ENCODE results near the gene MACROD2. TPM values are rescaled to one million over a fixed set of nuclear protein-coding genes. Genes with fewer than 3 reads are reported as not detected.

Gene MACROD2
- total RNA-seq, 2 donors from 2014 or later = 8.0 to 19.4 TPM

GRCh38 chr20:16017656-16018055 lies 2022.3 kb downstream of the MACROD2 start:
- H3K27ac ChIP-seq = no peak overlapping the region
- H3K9me3 ChIP-seq = no peaks in the 10 kb centered on the region
- intact Hi-C loops (cut with DNase I) = no loop called here
- H3K4me1 ChIP-seq (replicated peaks) = no peaks in the 10 kb centered on the region
- no peaks in the 10 kb centered on the region for H3K27me3 ChIP-seq (replicated peaks; ENCODE audit: insufficient read depth)
- WGBS = 76% methylated on average over 1 of the region's 1 CpG
- H3K4me3 ChIP-seq = no peak overlapping the region
- TF ChIP-seq POLR2AphosphoS5 (IDR thresholded peaks at IDR 0.05) (no peak), POLR2A (IDR thresholded peaks at IDR 0.05) (no peak), CTCF (IDR thresholded peaks at IDR 0.05) (no peak)
- no peaks in the 10 kb centered on the region for H3K36me3 ChIP-seq
- no peak for DNase-seq (ENCODE audit: low spot score)

- Histone ChIP-seq H3K36me3 (no peaks in the 10 kb centered on the region), H3K27ac (no peak overlapping the region), H3K4me1 (replicated peaks) (no peaks in the 10 kb centered on the region), H3K27me3 (replicated peaks; ENCODE audit: insufficient read depth) (no peaks in the 10 kb centered on the region), H3K4me3 (no peak overlapping the region), H3K9me3 (no peaks in the 10 kb centered on the region)
- TF ChIP-seq CTCF (IDR thresholded peaks at IDR 0.05) = no peak
- TF ChIP-seq POLR2AphosphoS5 (IDR thresholded peaks at IDR 0.05) = no peak
- no peak for TF ChIP-seq POLR2A (IDR thresholded peaks at IDR 0.05)
- intact Hi-C loops (cut with DNase I) = no loop called here
- no peak for DNase-seq (ENCODE audit: low spot score)
These were observed 2023.6 kb downstream of the MACROD2 start for GRCh38 chr20:16018881-16019280.

GRCh38 chr20:16020971-16021370 lies 2025.7 kb downstream of the MACROD2 start:
- Histone ChIP-seq H3K9me3 (no peaks in the 10 kb centered on the region), H3K4me3 (no peak overlapping the region), H3K27me3 (replicated peaks; ENCODE audit: insufficient read depth) (no peaks in the 10 kb centered on the region), H3K27ac (no peak overlapping the region), H3K4me1 (replicated peaks) (no peaks in the 10 kb centered on the region), H3K36me3 (no peaks in the 10 kb centered on the region)
- intact Hi-C loops (cut with DNase I) = no loop called here
- DNase-seq (ENCODE audit: low spot score) = no peak
- 64% methylated on average over 3 of the region's 3 CpGs for WGBS
- TF ChIP-seq POLR2AphosphoS5 (IDR thresholded peaks at IDR 0.05) (no peak), POLR2A (IDR thresholded peaks at IDR 0.05) (no peak), CTCF (IDR thresholded peaks at IDR 0.05) (no peak)

GRCh38 chr20:16025084-16025483 lies 2029.8 kb downstream of the MACROD2 start:
- no peak for TF ChIP-seq POLR2AphosphoS5 (IDR thresholded peaks at IDR 0.05)
- TF ChIP-seq CTCF (IDR thresholded peaks at IDR 0.05) = no peak
- no peak for TF ChIP-seq POLR2A (IDR thresholded peaks at IDR 0.05)
- WGBS = 68% methylated on average over 1 of the region's 1 CpG

GRCh38 chr20:16027686-16028085 lies 2032.4 kb downstream of the MACROD2 start:
- intact Hi-C loops (cut with DNase I) = no loop called here

More at GRCh38 chr20:16025084-16025483, 2029.8 kb downstream of the MACROD2 start:
- Histone ChIP-seq H3K36me3 (no peaks in the 10 kb centered on the region), H3K4me1 (replicated peaks) (no peaks in the 10 kb centered on the region), H3K27me3 (replicated peaks; ENCODE audit: insufficient read depth) (no peaks in the 10 kb centered on the region), H3K27ac (no peak overlapping the region), H3K4me3 (no peak overlapping the region), H3K9me3 (no peaks in the 10 kb centered on the region)
- no peak for DNase-seq (ENCODE audit: low spot score)
- intact Hi-C loops (cut with DNase I) = no loop called here

More at GRCh38 chr20:16027686-16028085, 2032.4 kb downstream of the MACROD2 start:
- no peaks in the 10 kb centered on the region for H3K9me3 ChIP-seq
- DNase-seq (ENCODE audit: low spot score) = no peak
- no peak overlapping the region for H3K4me3 ChIP-seq
- TF ChIP-seq POLR2AphosphoS5 (IDR thresholded peaks at IDR 0.05) = no peak
- no peak for TF ChIP-seq CTCF (IDR thresholded peaks at IDR 0.05)
- TF ChIP-seq POLR2A (IDR thresholded peaks at IDR 0.05) = no peak
- no peak overlapping the region for H3K27ac ChIP-seq
- no peaks in the 10 kb centered on the region for H3K27me3 ChIP-seq (replicated peaks; ENCODE audit: insufficient read depth)
- no peaks in the 10 kb centered on the region for H3K4me1 ChIP-seq (replicated peaks)
- H3K36me3 ChIP-seq = no peaks in the 10 kb centered on the region
